ENCODE measurements around the gene SPRR5. TPM values are rescaled to one million over a fixed set of nuclear protein-coding genes. Genes with fewer than 3 reads are reported as not detected.

SPRR5 gene
- not detected in 2 replicates for total RNA-seq (2014; rRNA removed; shearing (Covaris generic))

GRCh38 chr1:152946651-152947256, at the start of gene SPRR5:
TSS of gene SPRR5 (plus strand) at chr1:152947206. CDS start at chr1:152948555, 1,349 bp downstream.

GRCh38 chr1:152907686-152908601, 39.1 kb upstream of the SPRR5 start, which contains the start of gene IVL:
TSS of gene IVL (plus strand) at chr1:152908546. CDS start at chr1:152909798, 1,252 bp downstream.

GRCh38 chr1:152970495-152970894, 23.5 kb downstream of the SPRR5 start, which contains the start of gene SPRR4:
TSS of gene SPRR4 (plus strand) at chr1:152970648. CDS start at chr1:152971891, 1,243 bp downstream.

GRCh38 chr1:152983743-152984142, 36.7 kb downstream of the SPRR5 start, which contains the start of gene SPRR1A:
TSS of gene SPRR1A (plus strand) at chr1:152984081. CDS start at chr1:152985231, 1,150 bp downstream.

Small RNA genes within 50 kb of the gene (small RNA-seq; reads per million reads assigned to genes)
- not detected for gene SPRR1A

Other genes starting within 250 kb of the SPRR5 start
- gene LCE2A, start 248.9 kb upstream of the SPRR5 start, total RNA-seq (2014; rRNA removed; shearing (Covaris generic)) = not detected in 2 replicates
- not detected in 2 replicates for gene LCE4A, start 239.0 kb upstream of the SPRR5 start, total RNA-seq (2014; rRNA removed; shearing (Covaris generic))
- not detected in 2 replicates for gene KPRP, start 189.2 kb upstream of the SPRR5 start, total RNA-seq (2014; rRNA removed; shearing (Covaris generic))
- gene LCE1F, start 172.1 kb upstream of the SPRR5 start, total RNA-seq (2014; rRNA removed; shearing (Covaris generic)) = not detected in 2 replicates
- gene LCE1E, start 160.9 kb upstream of the SPRR5 start, total RNA-seq (2014; rRNA removed; shearing (Covaris generic)) = not detected in 2 replicates
- not detected in 2 replicates for gene LCE1D, start 150.5 kb upstream of the SPRR5 start, total RNA-seq (2014; rRNA removed; shearing (Covaris generic))
- gene LCE1C, start 140.6 kb upstream of the SPRR5 start, total RNA-seq (2014; rRNA removed; shearing (Covaris generic)) = not detected in 2 replicates
- gene LCE1B, start 135.2 kb upstream of the SPRR5 start, total RNA-seq (2014; rRNA removed; shearing (Covaris generic)) = not detected in 2 replicates
- gene LCE1A, start 119.7 kb upstream of the SPRR5 start, total RNA-seq (2014; rRNA removed; shearing (Covaris generic)) = not detected in 2 replicates
- gene LCE6A, start 104.3 kb upstream of the SPRR5 start, total RNA-seq (2014; rRNA removed; shearing (Covaris generic)) = not detected in 2 replicates
- gene LCE7A, start 87.2 kb upstream of the SPRR5 start, total RNA-seq (2014; rRNA removed; shearing (Covaris generic)) = not detected in 2 replicates
- gene SMCP, start 68.9 kb upstream of the SPRR5 start, total RNA-seq (2014; rRNA removed; shearing (Covaris generic)) = not detected in 2 replicates
- gene IVL, start 38.7 kb upstream of the SPRR5 start, total RNA-seq (2014; rRNA removed; shearing (Covaris generic)) = 0.08 TPM in 1 of 2 replicates, not detected in the other
- not detected in 2 replicates for gene SPRR4, start 23.4 kb downstream of the SPRR5 start, total RNA-seq (2014; rRNA removed; shearing (Covaris generic))
- not detected in 2 replicates for gene SPRR1A, start 36.9 kb downstream of the SPRR5 start, total RNA-seq (2014; rRNA removed; shearing (Covaris generic))
- not detected in 2 replicates for gene SPRR3, start 54.5 kb downstream of the SPRR5 start, total RNA-seq (2014; rRNA removed; shearing (Covaris generic))
- not detected in 2 replicates for gene SPRR1B, start 84.0 kb downstream of the SPRR5 start, total RNA-seq (2014; rRNA removed; shearing (Covaris generic))
- gene SPRR2D, start 93.9 kb downstream of the SPRR5 start, total RNA-seq (2014; rRNA removed; shearing (Covaris generic)) = 0.40 and 1.4 TPM in 2 replicates
- not detected in 2 replicates for gene SPRR2A, start 110.3 kb downstream of the SPRR5 start, total RNA-seq (2014; rRNA removed; shearing (Covaris generic))
- gene SPRR2B, start 124.4 kb downstream of the SPRR5 start, total RNA-seq (2014; rRNA removed; shearing (Covaris generic)) = not detected in 2 replicates
- gene SPRR2E, start 147.3 kb downstream of the SPRR5 start, total RNA-seq (2014; rRNA removed; shearing (Covaris generic)) = not detected in 2 replicates
- not detected in 2 replicates for gene SPRR2F, start 166.3 kb downstream of the SPRR5 start, total RNA-seq (2014; rRNA removed; shearing (Covaris generic))
- gene SPRR2G, start 203.7 kb downstream of the SPRR5 start, total RNA-seq (2014; rRNA removed; shearing (Covaris generic)) = not detected in 2 replicates